Small intestine (tissue), 7 donors: ENCODE results near the gene TET3. TPM values are rescaled to one million over a fixed set of nuclear protein-coding genes. Genes with fewer than 3 reads are reported as not detected.

Source experiments
- DNase-seq, 2 donors: peaks; one replicate each; pipeline versions ENCODE4 v3.0.0 to v3.0.0-alpha.2; 2013
- FAIRE-seq: peaks from 2 replicates; lab custom pipeline; 2012; peaks lifted over from hg19 to GRCh38; lab: Jason Lieb, UNC
- H3K27ac ChIP-seq, 3 donors: one replicate each; pipeline ENCODE4 v1.5.1; 2013; ENCODE audit warnings: low read length in 2 of 3, mild to moderate bottlenecking in 2 of 3, control low read depth in 1 of 3, inconsistent platforms in 1 of 3, low read depth in 1 of 3, moderate library complexity in 1 of 3
- H3K27me3 ChIP-seq, 3 donors: one replicate each; pipeline ENCODE4 v1.6.1; 2013; ENCODE audit warnings: low read length in 3 of 3, inconsistent platforms in 1 of 3; ENCODE audit not compliant: control insufficient read depth in 3 of 3, insufficient read depth in 3 of 3
- H3K36me3 ChIP-seq, 3 donors: one replicate each; pipeline ENCODE4 v1.6.1; 2013; ENCODE audit warnings: low read length in 3 of 3, inconsistent platforms in 1 of 3, low read depth in 1 of 3, mild to moderate bottlenecking in 1 of 3, moderate library complexity in 1 of 3; ENCODE audit not compliant: control insufficient read depth in 3 of 3, insufficient read depth in 2 of 3
- H3K4me1 ChIP-seq, 3 donors: one replicate each; pipeline ENCODE4 v1.6.1; 2013; ENCODE audit warnings: low read length in 2 of 3, inconsistent platforms in 1 of 3, low read depth in 1 of 3, mild to moderate bottlenecking in 1 of 3, moderate library complexity in 1 of 3; ENCODE audit not compliant: control insufficient read depth in 3 of 3, insufficient read depth in 2 of 3
- H3K4me3 ChIP-seq, 3 donors: one replicate each; pipeline ENCODE4 v1.5.1; 2013; ENCODE audit warnings: low read length in 3 of 3, control low read depth in 1 of 3, inconsistent platforms in 1 of 3, low read depth in 1 of 3, mild to moderate bottlenecking in 1 of 3, moderate library complexity in 1 of 3
- H3K9me3 ChIP-seq, 2 donors: one replicate each; pipeline ENCODE4 v1.6.1; 2013; ENCODE audit warnings: low read depth in 1 of 2, low read length in 1 of 2; ENCODE audit not compliant: control insufficient read depth in 2 of 2, insufficient read depth in 1 of 2
- WGBS, 3 donors: extraction: QIAGEN DNeasy Blood & Tissue Kit; methylation state at CpG; one replicate each; pipeline ENCODE4 v1.1.7; 2013; 5-methylcytosine and 5-hydroxymethylcytosine counted together
- polyA plus RNA-seq, 4 donors: library from polyadenylated mRNA; stranded (reverse) in 3 of 4; unstranded in 1 of 4; fragments of 200-250 nt in 3 of 4; fragments of 120-200 nt in 1 of 4; gene quantifications; one replicate each; pipeline versions ENCODE4 v1.2.1 to v1.2.3, GENCODE V29; 2013
- donor health status: healthy with polysubstance abuse.
- donor health status: control.
- donor health status: control.
- donor health status: Bipolar disorder and iron deficiency.
- donor health status: healthy.

TET3 gene
- polyA plus RNA-seq, 4 donors: 2.7 to 19.3 (median 6.2) TPM

GRCh38 chr2:73944714-73945113 is 40.0 kb upstream of the TET3 start:
- FAIRE-seq (no peak), DNase-seq (no peak)
- no peak overlapping the region for H3K27ac ChIP-seq
- peaks cover 2 to 39% (median 17%) of the 10 kb centered on the region in 3 donors for H3K36me3 ChIP-seq
- peaks cover 0 to 17% (median 0%) of the 10 kb centered on the region in 3 donors for H3K4me1 ChIP-seq
- no peaks in the 10 kb centered on the region for H3K9me3 ChIP-seq
- H3K4me3 ChIP-seq: no peak overlapping the region
- no peaks in the 10 kb centered on the region for H3K27me3 ChIP-seq
- 82 to 92% (median 87%) methylated on average over 4 of the region's 4 CpGs for WGBS, 3 donors

- Histone ChIP-seq H3K9me3 (no peaks in the 10 kb centered on the region), H3K27me3 (no peaks in the 10 kb centered on the region), H3K4me1 (peaks cover 0 to 19% (median 0%) of the 10 kb centered on the region in 3 donors), H3K36me3 (peaks cover 3 to 41% (median 20%) of the 10 kb centered on the region in 3 donors), H3K4me3 (no peak overlapping the region), H3K27ac (no peak overlapping the region)
- no peak for DNase-seq
- 79 to 85% (median 85%) methylated on average over 1 of the region's 1 CpG for WGBS, 3 donors
- FAIRE-seq: no peak
These were observed 38.5 kb upstream of the TET3 start for GRCh38 chr2:73946215-73946614.

- no peaks in the 10 kb centered on the region for H3K9me3 ChIP-seq
- no peak overlapping the region for H3K4me3 ChIP-seq
- no peak overlapping the region for H3K27ac ChIP-seq
- DNase-seq (no peak), FAIRE-seq (no peak)
- WGBS, 3 donors: 84 to 99% (median 97%) methylated on average over 3 of the region's 3 CpGs
- H3K4me1 ChIP-seq: peaks cover 0 to 19% (median 0%) of the 10 kb centered on the region in 3 donors
- H3K27me3 ChIP-seq: no peaks in the 10 kb centered on the region
- peaks cover 7 to 46% (median 23%) of the 10 kb centered on the region in 3 donors for H3K36me3 ChIP-seq
These were observed 38.0 kb upstream of the TET3 start for GRCh38 chr2:73946666-73947065.

GRCh38 chr2:73947412-73948018 is 37.2 kb upstream of the TET3 start:
- peaks cover 0 to 19% (median 0%) of the 10 kb centered on the region in 3 donors for H3K4me1 ChIP-seq
- peaks cover 7 to 49% (median 29%) of the 10 kb centered on the region in 3 donors for H3K36me3 ChIP-seq
- H3K9me3 ChIP-seq: no peaks in the 10 kb centered on the region
- H3K27me3 ChIP-seq: no peaks in the 10 kb centered on the region
- no peak for DNase-seq
- no peak for FAIRE-seq
- 85 to 88% (median 85%) methylated on average over 5 of the region's 5 CpGs for WGBS, 3 donors
- no peak overlapping the region for H3K4me3 ChIP-seq
- peak overlapping the region in 1 of 3 donors; percentile 49 for H3K27ac ChIP-seq

GRCh38 chr2:73949802-73950201 is 34.9 kb upstream of the TET3 start:
- FAIRE-seq: no peak
- H3K27me3 ChIP-seq: no peaks in the 10 kb centered on the region
- H3K9me3 ChIP-seq: no peaks in the 10 kb centered on the region
- no peak overlapping the region for H3K4me3 ChIP-seq
- H3K27ac ChIP-seq: no peak overlapping the region
- peaks cover 10 to 53% (median 32%) of the 10 kb centered on the region in 3 donors for H3K36me3 ChIP-seq
- DNase-seq: no peak
- peaks cover 0 to 19% (median 0%) of the 10 kb centered on the region in 3 donors for H3K4me1 ChIP-seq

- H3K36me3 ChIP-seq: peaks cover 10 to 53% (median 22%) of the 10 kb centered on the region in 3 donors
- H3K4me3 ChIP-seq: no peak overlapping the region
- H3K27me3 ChIP-seq: no peaks in the 10 kb centered on the region
- DNase-seq (no peak), FAIRE-seq (no peak)
- no peaks in the 10 kb centered on the region for H3K9me3 ChIP-seq
- H3K4me1 ChIP-seq: peaks cover 0 to 18% (median 0%) of the 10 kb centered on the region in 3 donors
- WGBS, 3 donors: 85 to 96% (median 87%) methylated on average over 12 of the region's 12 CpGs
- H3K27ac ChIP-seq: no peak overlapping the region
These were observed 31.9 kb upstream of the TET3 start for GRCh38 chr2:73952499-73953446.

- H3K9me3 ChIP-seq: no peaks in the 10 kb centered on the region
- H3K4me1 ChIP-seq: no peaks in the 10 kb centered on the region
- no peak overlapping the region for H3K4me3 ChIP-seq
- DNase-seq (no peak), FAIRE-seq (no peak)
- no peaks in the 10 kb centered on the region for H3K27me3 ChIP-seq
- H3K36me3 ChIP-seq: peaks cover 10 to 55% (median 32%) of the 10 kb centered on the region in 3 donors
- 82 to 93% (median 91%) methylated on average over 5 of the region's 5 CpGs for WGBS, 3 donors
- no peak overlapping the region for H3K27ac ChIP-seq
These were observed 28.4 kb upstream of the TET3 start for GRCh38 chr2:73956218-73956865.

- WGBS, 3 donors: 94 to 99% (median 98%) methylated on average over 4 of the region's 4 CpGs
- Histone ChIP-seq H3K27me3 (no peaks in the 10 kb centered on the region), H3K4me3 (no peak overlapping the region), H3K9me3 (peaks cover 0 to 2% of the 10 kb centered on the region in 2 donors), H3K36me3 (peaks cover 5 to 23% (median 15%) of the 10 kb centered on the region in 3 donors), H3K4me1 (peaks cover 0 to 3% (median 0%) of the 10 kb centered on the region in 3 donors), H3K27ac (no peak overlapping the region)
- FAIRE-seq: no peak
- no peak for DNase-seq
These were observed 23.4 kb upstream of the TET3 start for GRCh38 chr2:73961274-73961673.
